ENCODE data around the gene FCMR. TPM values are rescaled to one million over a fixed set of nuclear protein-coding genes. Genes with fewer than 3 reads are reported as not detected.

Gene FCMR
- total RNA-seq, 1 experiment from 2014 or later = 1.5 TPM

DNA sequence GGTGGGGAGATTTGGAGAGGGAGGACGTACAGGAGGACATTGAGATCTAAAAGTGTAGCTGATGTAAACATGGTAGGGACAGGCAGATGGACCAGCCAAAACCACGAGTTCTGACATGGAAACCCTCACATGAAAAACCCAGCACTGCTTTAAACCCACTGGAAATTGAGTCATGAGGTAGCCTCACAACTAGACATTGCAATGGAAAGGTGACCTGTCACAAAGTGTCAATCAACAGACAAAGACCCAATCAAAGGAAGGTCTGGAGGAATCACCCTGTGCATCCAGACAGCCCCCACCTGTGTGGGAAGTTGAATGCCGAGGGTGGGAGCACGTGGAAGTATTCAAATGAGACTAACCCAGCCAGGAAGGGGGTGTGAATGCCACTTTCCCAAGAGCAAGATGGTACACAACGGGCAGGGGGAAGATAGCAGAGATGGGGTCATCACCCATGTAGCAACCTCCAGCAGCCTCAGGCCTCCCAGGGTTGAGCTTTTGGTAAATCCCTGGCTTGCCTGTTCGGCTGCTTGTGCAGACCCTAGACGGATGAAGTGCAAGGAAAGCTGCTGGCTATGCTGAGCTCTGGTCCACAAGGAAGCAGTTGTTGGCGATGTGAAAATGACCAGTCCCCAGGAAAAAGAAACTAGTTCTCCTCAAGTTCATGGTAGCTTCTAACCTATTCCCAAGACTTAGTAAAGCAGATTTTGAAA is 5.6 kb downstream of the FCMR start:
- Histone ChIP-seq H3K27ac (ENCODE audit: low read length) (no peak overlapping the region), H3K36me3 (ENCODE audit: low read depth, low read length) (no peaks in the 10 kb centered on the region), H3K79me2 (ENCODE audit: low read length) (no peaks in the 10 kb centered on the region), H3K4me1 (ENCODE audit: insufficient read depth, low read length) (peaks cover 9% of the 10 kb centered on the region), H3K4me2 (ENCODE audit: low read length) (no peak overlapping the region), H3K9me3 (ENCODE audit: low read length) (no peaks in the 10 kb centered on the region), H3K9ac (ENCODE audit: low read length) (no peak overlapping the region), H2AFZ (ENCODE audit: low read length) (no peak overlapping the region), H3K4me3 (ENCODE audit: low read length) (no peak overlapping the region), H3F3A (ENCODE audit: low read length, unreplicated experiment) (no peaks in the 10 kb centered on the region), H4K20me1 (ENCODE audit: low read length) (no peaks in the 10 kb centered on the region), H3K27me3 (ENCODE audit: low read length) (no peaks in the 10 kb centered on the region), H3K9me2 (replicated peaks; ENCODE audit: low read length) (no peaks in the 10 kb centered on the region)
- intact Hi-C loops (cut with micrococcal nuclease) = no loop called here
- BruUV-seq (replicated peaks) = no TSS peak
- ATAC-seq (no peak), DNase-seq (no peak)
- POLR2A ChIA-PET (ENCODE audit: unreplicated experiment) = no interaction called here
- no peak for TF ChIP-seq EZH2phosphoT487 (IDR thresholded peaks at IDR 0.05; ENCODE audit: borderline replicate concordance, low read length)
- TF ChIP-seq, protein P1, sequence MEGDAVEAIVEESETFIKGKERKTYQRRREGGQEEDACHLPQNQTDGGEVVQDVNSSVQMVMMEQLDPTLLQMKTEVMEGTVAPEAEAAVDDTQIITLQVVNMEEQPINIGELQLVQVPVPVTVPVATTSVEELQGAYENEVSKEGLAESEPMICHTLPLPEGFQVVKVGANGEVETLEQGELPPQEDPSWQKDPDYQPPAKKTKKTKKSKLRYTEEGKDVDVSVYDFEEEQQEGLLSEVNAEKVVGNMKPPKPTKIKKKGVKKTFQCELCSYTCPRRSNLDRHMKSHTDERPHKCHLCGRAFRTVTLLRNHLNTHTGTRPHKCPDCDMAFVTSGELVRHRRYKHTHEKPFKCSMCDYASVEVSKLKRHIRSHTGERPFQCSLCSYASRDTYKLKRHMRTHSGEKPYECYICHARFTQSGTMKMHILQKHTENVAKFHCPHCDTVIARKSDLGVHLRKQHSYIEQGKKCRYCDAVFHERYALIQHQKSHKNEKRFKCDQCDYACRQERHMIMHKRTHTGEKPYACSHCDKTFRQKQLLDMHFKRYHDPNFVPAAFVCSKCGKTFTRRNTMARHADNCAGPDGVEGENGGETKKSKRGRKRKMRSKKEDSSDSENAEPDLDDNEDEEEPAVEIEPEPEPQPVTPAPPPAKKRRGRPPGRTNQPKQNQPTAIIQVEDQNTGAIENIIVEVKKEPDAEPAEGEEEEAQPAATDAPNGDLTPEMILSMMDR (conservative IDR thresholded peaks at IDR 0.05; ENCODE audit: low read depth, low read length) = no peak
- no peak for TF ChIP-seq EZH2 (IDR thresholded peaks at IDR 0.05; ENCODE audit: low read length, unreplicated experiment)
- CTCF ChIA-PET = interaction anchor here (1.1 kb wide), 1 partner anchor 107 kb away, joined by 5 read pairs; no protein-coding TSS in a partner anchor

DNA sequence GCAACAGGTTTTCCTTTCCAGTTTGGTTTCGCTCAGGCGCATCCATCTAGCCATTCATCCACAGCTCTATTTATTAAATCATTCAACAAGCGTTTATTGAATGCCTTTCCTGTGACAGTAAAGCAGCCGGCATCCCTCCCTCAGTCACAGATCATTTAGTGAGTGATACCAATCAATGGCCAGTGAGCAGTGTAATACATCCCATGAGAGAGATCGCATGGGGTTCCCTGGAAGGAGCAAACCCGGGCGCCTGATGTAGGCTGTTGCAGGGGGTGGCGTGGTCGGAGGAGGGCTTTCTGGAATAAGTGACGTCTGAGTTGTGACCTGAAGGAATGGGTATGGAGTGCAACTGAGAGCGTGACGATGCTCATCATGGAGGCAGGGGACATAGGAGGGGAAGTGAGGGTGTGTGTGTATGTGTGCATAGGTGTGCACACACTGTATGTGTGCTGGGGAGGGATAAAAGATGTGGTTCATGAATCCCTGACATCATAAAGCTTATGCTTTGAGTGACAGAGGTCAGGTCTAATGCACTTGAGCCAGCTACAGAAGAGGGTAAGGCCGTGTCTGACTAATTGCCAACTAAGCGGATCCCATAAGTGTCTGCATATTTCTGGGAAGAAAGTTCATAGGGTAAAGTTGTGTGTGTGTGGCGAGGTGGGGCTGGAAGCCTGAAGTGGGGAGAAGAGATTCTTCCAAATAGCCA is 6.6 kb downstream of the FCMR start:
- H3K4me2 ChIP-seq (ENCODE audit: low read length) = no peak overlapping the region
- intact Hi-C loops (cut with micrococcal nuclease) = no loop called here
- no peak overlapping the region for H3K9ac ChIP-seq (ENCODE audit: low read length)
- no peaks in the 10 kb centered on the region for H3K9me2 ChIP-seq (replicated peaks; ENCODE audit: low read length)
- H3K27me3 ChIP-seq (ENCODE audit: low read length) = no peaks in the 10 kb centered on the region
- no peaks in the 10 kb centered on the region for H3F3A ChIP-seq (ENCODE audit: low read length, unreplicated experiment)
- ATAC-seq (no peak), DNase-seq (no peak)
- no peak overlapping the region for H3K4me3 ChIP-seq (ENCODE audit: low read length)
- H4K20me1 ChIP-seq (ENCODE audit: low read length) = no peaks in the 10 kb centered on the region
- H2AFZ ChIP-seq (ENCODE audit: low read length) = no peak overlapping the region
- CTCF ChIA-PET = interaction anchor here (1.5 kb wide), 1 partner anchor 67 kb away, joined by 3 read pairs; no protein-coding TSS in a partner anchor
- H3K79me2 ChIP-seq (ENCODE audit: low read length) = no peaks in the 10 kb centered on the region
- peaks cover 17% of the 10 kb centered on the region for H3K4me1 ChIP-seq (ENCODE audit: insufficient read depth, low read length)
- H3K27ac ChIP-seq (ENCODE audit: low read length) = no peak overlapping the region
- H3K9me3 ChIP-seq (ENCODE audit: low read length) = no peaks in the 10 kb centered on the region
- POLR2A ChIA-PET (ENCODE audit: unreplicated experiment) = interaction anchor here (0.6 kb wide), 1 partner anchor 91 kb away, joined by 4 read pairs; no protein-coding TSS in a partner anchor
- H3K36me3 ChIP-seq (ENCODE audit: low read depth, low read length) = no peaks in the 10 kb centered on the region
- no TSS peak for BruUV-seq (replicated peaks)
- TF ChIP-seq, protein P1 (conservative IDR thresholded peaks at IDR 0.05; ENCODE audit: low read depth, low read length) = no peak
- no peak for TF ChIP-seq EZH2phosphoT487 (IDR thresholded peaks at IDR 0.05; ENCODE audit: borderline replicate concordance, low read length)
- TF ChIP-seq EZH2 (IDR thresholded peaks at IDR 0.05; ENCODE audit: low read length, unreplicated experiment) = no peak

Measured in PC-3 (cell line).